HepG2 (cell line): ENCODE measurements around the gene MAP3K14. TPM values are rescaled to one million over a fixed set of nuclear protein-coding genes. Genes with fewer than 3 reads are reported as not detected.

Experiments
- EP300 ChIP-seq, 3 experiments: sonication (generic) in 1 of 3; formaldehyde crosslinking in 1 of 3; IDR thresholded peaks; 2 replicates each; pipeline versions ENCODE4 v1.5.1 to v1.6.1; 2011 to 2020; ENCODE audit warnings: low read depth in 2 of 3, low read length in 2 of 3, borderline replicate concordance in 1 of 3, improper control_type of control experiment in 1 of 3, mild to moderate bottlenecking in 1 of 3, missing genetic modification reagents in 1 of 3, moderate library complexity in 1 of 3
- KDM2A ChIP-seq: sonication (generic); formaldehyde crosslinking; IDR thresholded peaks from 2 replicates; pipeline ENCODE4 v1.4.0; 2020; ENCODE audit warnings: low read depth, missing genetic modification reagents, borderline replicate concordance
- MYC ChIP-seq: sonication (generic); formaldehyde crosslinking; IDR thresholded peaks from 2 replicates; pipeline ENCODE4 v1.9.0; 2021; ENCODE audit warnings: missing genetic modification reagents, borderline replicate concordance
- PAWR ChIP-seq: sonication (generic); formaldehyde crosslinking; IDR thresholded peaks from 2 replicates; pipeline ENCODE4 v1.4.0; 2020; ENCODE audit warnings: missing genetic modification reagents, mild to moderate bottlenecking, borderline replicate concordance
- PRDM10 ChIP-seq: sonication (generic); formaldehyde crosslinking; IDR thresholded peaks from 2 replicates; pipeline ENCODE4 v1.4.0; 2020; ENCODE audit warnings: low read depth, missing genetic modification reagents
- RARG ChIP-seq: sonication (generic); formaldehyde crosslinking; IDR thresholded peaks from 2 replicates; pipeline ENCODE4 v1.4.0; 2020; ENCODE audit warnings: low read depth, mild to moderate bottlenecking, missing genetic modification reagents
- SYNCRIP ChIP-seq: fragments of 200-400 bp; formaldehyde crosslinking; IDR thresholded peaks from 2 replicates; pipeline ENCODE4 v1.6.1; 2018; ENCODE audit warnings: mild to moderate bottlenecking, low read depth, low read length; ENCODE audit not compliant: insufficient read depth
- ZFP62 ChIP-seq: sonication (generic); formaldehyde crosslinking; IDR thresholded peaks from 2 replicates; pipeline ENCODE4 v1.4.0; 2020; ENCODE audit warnings: missing genetic modification reagents
- ZNF292 ChIP-seq: sonication (generic); formaldehyde crosslinking; IDR thresholded peaks from 2 replicates; pipeline ENCODE4 v1.8.1; 2022; ENCODE audit warnings: mild to moderate bottlenecking, low read depth, missing genetic modification reagents, borderline replicate concordance
- ZNF777 ChIP-seq: sonication (generic); formaldehyde crosslinking; IDR thresholded peaks from 2 replicates; pipeline ENCODE4 v1.4.0; 2020; ENCODE audit warnings: missing genetic modification reagents
- ZNF878 ChIP-seq: sonication (generic); formaldehyde crosslinking; IDR thresholded peaks from 2 replicates; pipeline ENCODE4 v1.8.1; 2023; ENCODE audit warnings: mild to moderate bottlenecking, missing genetic modification reagents, moderate library complexity
- polyA plus RNA-seq, 8 experiments: library from polyadenylated mRNA; depleted of rRNA in 3 of 8; stranded (reverse) in 7 of 8; unstranded in 1 of 8; fragments of >200 nt; fragmentation: Illumina TruSeq in 4 of 8; extraction: Trizol in 4 of 8; gene quantifications; 2 replicates each; pipeline versions ENCODE4 v1.2.1 to v1.2.3, GENCODE V29; 2011 to 2016; ENCODE audit warnings: low read depth in 4 of 8, missing spikeins in 1 of 8, mixed read lengths in 1 of 8; ENCODE audit not compliant: insufficient read depth in 1 of 8
- total RNA-seq, 5 experiments: library from RNA; depleted of rRNA; stranded (reverse); fragments of >200 nt; fragmentation: Illumina TruSeq; extraction: Trizol; gene quantifications; 2 replicates each; pipeline ENCODE4 v1.2.3, GENCODE V29; 2016; ENCODE audit warnings: low read depth in 1 of 5

Gene MAP3K14
- total and polyA plus RNA-seq, 2 of the 13 experiments (the other 11 are each of a cell fraction or from before 2014, with no cell fraction given): 2.6 TPM

DNA sequence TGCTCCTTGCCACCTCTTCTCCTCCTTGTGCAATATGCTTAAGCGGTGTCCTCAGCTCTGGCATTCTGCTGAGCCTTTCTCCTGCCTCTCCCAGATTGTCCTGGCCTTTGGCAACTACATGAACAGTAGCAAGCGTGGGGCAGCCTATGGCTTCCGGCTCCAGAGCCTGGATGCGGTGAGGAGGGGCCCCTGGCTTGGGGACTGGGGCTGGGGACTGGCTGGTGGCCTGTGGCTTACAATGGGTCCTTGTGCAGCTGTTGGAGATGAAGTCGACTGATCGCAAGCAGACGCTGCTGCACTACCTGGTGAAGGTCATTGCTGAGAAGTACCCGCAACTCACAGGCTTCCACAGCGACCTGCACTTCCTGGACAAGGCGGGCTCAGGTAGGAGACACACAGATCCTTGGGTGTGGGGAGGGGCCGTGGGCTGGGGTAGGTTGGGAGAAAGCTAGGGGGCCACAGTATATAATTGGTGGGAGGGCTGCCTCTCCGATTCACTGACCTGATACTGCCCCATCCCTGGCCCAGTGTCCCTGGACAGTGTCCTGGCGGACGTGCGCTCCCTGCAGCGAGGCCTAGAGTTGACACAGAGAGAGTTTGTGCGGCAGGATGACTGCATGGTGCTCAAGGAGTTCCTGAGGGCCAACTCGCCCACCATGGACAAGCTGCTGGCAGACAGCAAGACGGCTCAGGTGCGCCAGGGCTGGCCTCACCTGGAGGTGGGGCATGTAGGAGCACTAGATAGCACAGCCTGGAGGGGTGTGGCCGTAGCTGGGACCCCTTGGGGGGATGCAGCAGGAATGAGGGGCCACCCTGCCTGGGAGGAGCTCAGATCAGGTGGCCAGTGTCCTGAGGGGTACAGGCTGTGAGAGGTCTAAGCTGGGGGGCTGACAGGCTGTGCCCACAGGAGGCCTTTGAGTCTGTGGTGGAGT, 71.8 kb downstream of the MAP3K14 start (continued):
- 0 out of 2 replicates have a peak, but pooled peaks have one; percentile 34 for TF ChIP-seq PRDM10 (CRISPR knock-in tag)
- TF ChIP-seq RARG (CRISPR knock-in tag): no peak
- no peak for TF ChIP-seq ZFP62 (CRISPR knock-in tag)
- no peak for TF ChIP-seq PAWR (CRISPR knock-in tag)
- TF ChIP-seq EP300 (IDR thresholded peaks at IDR 0.05; ENCODE audit: low read depth in 2 of 2, low read length in 2 of 2): no peak
- 0 out of 2 replicates have a peak, but pooled peaks have one; percentile 9 for TF ChIP-seq EP300 (CRISPR knock-in tag; IDR thresholded peaks at IDR 0.05; ENCODE audit: borderline replicate concordance)
- peak; percentile 49; the same call in 1 of the 2 replicates for TF ChIP-seq MYC (CRISPR knock-in tag)
- 0 out of 2 replicates have a peak, but pooled peaks have one; percentile 29 for TF ChIP-seq ZNF292 (CRISPR knock-in tag)
- TF ChIP-seq SYNCRIP: no peak
- 0 out of 2 replicates have a peak, but pooled peaks have one; percentile 43 for TF ChIP-seq KDM2A (CRISPR knock-in tag)
- 0 out of 2 replicates have a peak, but pooled peaks have one; percentile 35 for TF ChIP-seq ZNF777
- TF ChIP-seq ZNF878 (CRISPR knock-in tag): no peak
- TF ChIP-seq, all 625 proteins: peak for 49
